Testis (tissue), 3 donors: Measurements from ENCODE around the gene AUP1. TPM values are rescaled to one million over a fixed set of nuclear protein-coding genes. Genes with fewer than 3 reads are reported as not detected.

ENCODE experiments used
- DNase-seq: peaks from one replicate; pipeline ENCODE4 v3.0.0-alpha.2; 2019
- H3K27ac ChIP-seq, 2 donors: fragments of 200-600 bp; sonication (generic); one replicate each; pipeline ENCODE4 v1.5.1; 2019
- H3K27me3 ChIP-seq: fragments of 200-600 bp; sonication (generic); one replicate; pipeline ENCODE4 v1.5.1; 2019
- H3K36me3 ChIP-seq: fragments of 200-600 bp; sonication (generic); one replicate; pipeline ENCODE4 v1.5.1; 2017; ENCODE audit warnings: low read depth; ENCODE audit errors: missing control alignments
- H3K4me1 ChIP-seq: fragments of 200-600 bp; sonication (generic); one replicate; pipeline ENCODE4 v1.5.1; 2019
- H3K4me3 ChIP-seq, 2 donors: fragments of 200-600 bp; sonication (generic); one replicate each; pipeline ENCODE4 v1.5.1; 2017 to 2019
- H3K9me3 ChIP-seq: fragments of 200-600 bp; sonication (generic); one replicate; pipeline ENCODE4 v1.5.1; 2017
- CTCF ChIP-seq, 3 experiments: fragments of 450-650 bp in 2 of 3; fragments of 200-600 bp in 1 of 3; sonication (generic) in 1 of 3; IDR thresholded peaks; one replicate each; pipeline ENCODE4 v1.5.1; 2016 to 2019; ENCODE audit warnings: antibody characterized with exemption in 3 of 3, mild to moderate bottlenecking in 2 of 3, moderate library complexity in 1 of 3
- POLR2A ChIP-seq: fragments of 450-650 bp; IDR thresholded peaks from one replicate; pipeline ENCODE4 v1.6.1; 2017; ENCODE audit warnings: antibody characterized with exemption, mild to moderate bottlenecking, moderate library complexity
- WGBS, 2 donors: methylation state at CpG; one replicate each; pipeline ENCODE4 v1.1.5; 2018; 5-methylcytosine and 5-hydroxymethylcytosine counted together
- intact Hi-C: fragments of 100-400 bp; cut with DNase I; formaldehyde crosslinking; loops from one replicate; pipeline ENCODE4 v1.15.1; 2023; ENCODE audit warnings: low total_unique reads
- polyA plus RNA-seq: library from polyadenylated mRNA; stranded (reverse); fragments of 350-450 nt; fragmentation: Illumina TruSeq; extraction: RNeasy Lipid Tissue Mini Kit (QIAGEN cat#74804); gene quantifications from one replicate; pipeline ENCODE4 v1.2.3, GENCODE V29; 2014; ENCODE audit warnings: low read depth, low replicate concordance; ENCODE audit not compliant: insufficient read depth
- total RNA-seq, 2 donors: library from RNA; depleted of rRNA; stranded (reverse); fragments of >200 nt; gene quantifications; one replicate each; pipeline ENCODE4 v1.2.3, GENCODE V29; 2016

The AUP1 gene
- total and polyA plus RNA-seq, 3 donors from 2014 or later = 107 to 169 (median 141) TPM

- H3K27me3 ChIP-seq = no peaks in the 10 kb centered on the region
- 71 to 80% methylated on average over 7 of the region's 7 CpGs for WGBS, 2 donors
- no peaks in the 10 kb centered on the region for H3K9me3 ChIP-seq
- TF ChIP-seq POLR2A (no peak), CTCF (IDR thresholded peaks at IDR 0.05) (no peak)
- no peak overlapping the region for H3K27ac ChIP-seq
- no peak for DNase-seq
- intact Hi-C loops = no loop called here
- no peaks in the 10 kb centered on the region for H3K4me1 ChIP-seq
- no peak overlapping the region for H3K4me3 ChIP-seq
- no peaks in the 10 kb centered on the region for H3K36me3 ChIP-seq
Observed at GRCh38 chr2:74576211-74576862, 46.8 kb upstream of the AUP1 start.

- 81 to 91% methylated on average over 4 of the region's 4 CpGs for WGBS, 2 donors
- Histone ChIP-seq H3K27me3 (no peaks in the 10 kb centered on the region), H3K4me1 (no peaks in the 10 kb centered on the region), H3K4me3 (no peak overlapping the region), H3K9me3 (no peaks in the 10 kb centered on the region), H3K27ac (no peak overlapping the region), H3K36me3 (no peaks in the 10 kb centered on the region)
- DNase-seq = no peak
- TF ChIP-seq POLR2A (no peak), CTCF (IDR thresholded peaks at IDR 0.05) (no peak)
- intact Hi-C loops = no loop called here
Observed at GRCh38 chr2:74575320-74575719, 45.8 kb upstream of the AUP1 start.

- Histone ChIP-seq H3K27ac (no peak overlapping the region), H3K9me3 (no peaks in the 10 kb centered on the region), H3K27me3 (no peaks in the 10 kb centered on the region), H3K4me3 (no peak overlapping the region), H3K4me1 (no peaks in the 10 kb centered on the region), H3K36me3 (no peaks in the 10 kb centered on the region)
- intact Hi-C loops = no loop called here
- no peak for TF ChIP-seq CTCF (IDR thresholded peaks at IDR 0.05)
- no peak for TF ChIP-seq POLR2A
- WGBS, 2 donors = 63 to 70% methylated on average over 7 of the region's 7 CpGs
- DNase-seq = no peak
Observed at GRCh38 chr2:74573747-74574562, 44.4 kb upstream of the AUP1 start.

GRCh38 chr2:74572178-74572925, 42.8 kb upstream of the AUP1 start:
- 71 to 76% methylated on average over 3 of the region's 3 CpGs for WGBS, 2 donors
- intact Hi-C loops = no loop called here
- TF ChIP-seq CTCF (IDR thresholded peaks at IDR 0.05) (no peak), POLR2A (no peak)
- Histone ChIP-seq H3K4me3 (no peak overlapping the region), H3K27ac (no peak overlapping the region), H3K36me3 (no peaks in the 10 kb centered on the region), H3K9me3 (no peaks in the 10 kb centered on the region), H3K27me3 (no peaks in the 10 kb centered on the region), H3K4me1 (no peaks in the 10 kb centered on the region)
- DNase-seq = no peak
